ENCODE results near the gene KCNJ6. TPM values are rescaled to one million over a fixed set of nuclear protein-coding genes. Genes with fewer than 3 reads are reported as not detected.

KCNJ6 gene
- total RNA-seq, 4 donors from 2014 or later: 0.08 to 0.40 TPM; not detected in 2

- H3K4me3 ChIP-seq: no peak overlapping the region
- H3K36me3 ChIP-seq: no peaks in the 10 kb centered on the region
- H3K4me1 ChIP-seq: peaks cover 0 to 9% (median 0%) of the 10 kb centered on the region in 3 donors
- ATAC-seq: no peak
- no peak overlapping the region for H3K27ac ChIP-seq
- no peaks in the 10 kb centered on the region for H3K27me3 ChIP-seq
- TF ChIP-seq POLR2AphosphoS5 (IDR thresholded peaks at IDR 0.05): no peak
- no peak for TF ChIP-seq EP300 (IDR thresholded peaks at IDR 0.05)
- TF ChIP-seq CTCF (IDR thresholded peaks at IDR 0.05): no peak
- TF ChIP-seq POLR2A (IDR thresholded peaks at IDR 0.05): no peak
- no peaks in the 10 kb centered on the region for H3K9me3 ChIP-seq
- 92 to 100% methylated on average over 6 to 8 of the region's 8 CpGs for WGBS, 2 donors (ENCODE audit: low coverage in 1 of 2)
These were observed 357.5 kb downstream of the KCNJ6 start for GRCh38 chr21:37558676-37559211.
